Fibroblast of upper back skin (primary cell): ENCODE results near the gene MCRIP1.

Experiments used
- DNase-seq: peaks from one replicate; pipeline ENCODE4 v3.0.0-alpha.2; 2013

Gene MCRIP1

DNA sequence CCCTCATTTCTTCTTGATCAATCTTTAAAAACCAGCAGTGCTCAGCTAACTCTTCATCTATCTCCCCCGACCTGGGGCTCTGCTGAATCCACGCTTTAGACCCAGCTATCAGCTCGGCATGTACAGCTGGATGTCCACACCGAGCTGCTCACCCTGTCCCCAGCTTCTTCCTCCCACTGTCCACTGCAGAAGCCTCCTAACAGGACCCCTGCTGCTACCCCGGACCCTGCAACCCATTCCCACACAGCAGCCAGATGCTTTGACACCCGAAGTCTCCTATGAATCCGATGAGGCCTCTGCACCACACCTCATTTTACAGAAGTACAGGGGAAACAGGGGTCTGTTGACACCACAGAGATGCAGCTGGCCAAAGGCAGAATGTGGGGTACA lies 15.3 kb downstream of the MCRIP1 start:
- DNase-seq: no peak

GRCh38 chr17:81815646-81815986 lies 17.5 kb downstream of the MCRIP1 start:
- no peak for DNase-seq

DNA sequence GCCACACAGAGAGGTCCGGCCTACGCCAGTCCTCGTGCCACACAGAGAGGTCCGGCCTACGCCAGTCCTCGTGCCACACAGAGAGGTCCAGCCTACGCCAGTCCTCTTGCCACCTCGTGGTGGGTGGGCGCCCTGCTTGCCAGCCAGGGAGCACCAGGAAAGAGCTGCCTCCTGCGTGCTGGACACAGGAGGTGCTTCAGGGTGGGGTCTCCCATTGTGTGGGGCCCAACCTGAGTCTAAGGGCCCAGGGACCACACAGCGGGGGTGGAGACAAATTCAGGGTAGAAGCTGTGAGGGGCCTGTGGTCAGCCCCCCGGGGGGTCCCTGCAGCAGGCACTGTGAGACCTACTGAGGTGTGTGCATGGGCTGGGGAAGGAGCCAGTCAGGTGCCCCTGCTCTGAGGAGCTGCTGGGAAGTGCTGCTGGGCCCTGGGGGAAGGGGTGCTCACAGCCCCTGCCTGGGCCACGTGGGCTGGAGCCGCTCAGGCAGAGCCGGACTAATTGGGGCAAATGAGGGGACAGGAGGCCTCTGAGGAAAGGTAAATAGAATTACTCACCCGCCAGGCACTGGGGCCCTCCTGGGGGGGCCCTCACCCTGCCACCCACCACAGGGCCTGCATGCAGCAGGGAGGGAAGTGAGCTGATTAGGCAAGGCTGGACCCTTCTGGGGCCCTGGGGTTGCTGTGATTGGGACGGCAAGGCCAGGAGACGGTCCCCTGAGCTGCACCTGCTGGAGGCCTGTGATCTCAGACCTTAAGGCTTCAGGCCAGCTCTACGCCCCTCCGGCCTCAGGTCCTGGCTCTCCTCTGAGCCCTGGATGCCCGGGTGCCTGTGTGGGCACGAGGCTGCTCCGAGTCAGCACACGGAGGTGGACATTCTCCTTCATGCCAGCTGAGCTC lies 18.1 kb downstream of the MCRIP1 start:
- no peak for DNase-seq

GRCh38 chr17:81813861-81814683 lies 19.0 kb downstream of the MCRIP1 start:
- no peak for DNase-seq

GRCh38 chr17:81813371-81813684 lies 19.8 kb downstream of the MCRIP1 start:
- DNase-seq: no peak

DNA sequence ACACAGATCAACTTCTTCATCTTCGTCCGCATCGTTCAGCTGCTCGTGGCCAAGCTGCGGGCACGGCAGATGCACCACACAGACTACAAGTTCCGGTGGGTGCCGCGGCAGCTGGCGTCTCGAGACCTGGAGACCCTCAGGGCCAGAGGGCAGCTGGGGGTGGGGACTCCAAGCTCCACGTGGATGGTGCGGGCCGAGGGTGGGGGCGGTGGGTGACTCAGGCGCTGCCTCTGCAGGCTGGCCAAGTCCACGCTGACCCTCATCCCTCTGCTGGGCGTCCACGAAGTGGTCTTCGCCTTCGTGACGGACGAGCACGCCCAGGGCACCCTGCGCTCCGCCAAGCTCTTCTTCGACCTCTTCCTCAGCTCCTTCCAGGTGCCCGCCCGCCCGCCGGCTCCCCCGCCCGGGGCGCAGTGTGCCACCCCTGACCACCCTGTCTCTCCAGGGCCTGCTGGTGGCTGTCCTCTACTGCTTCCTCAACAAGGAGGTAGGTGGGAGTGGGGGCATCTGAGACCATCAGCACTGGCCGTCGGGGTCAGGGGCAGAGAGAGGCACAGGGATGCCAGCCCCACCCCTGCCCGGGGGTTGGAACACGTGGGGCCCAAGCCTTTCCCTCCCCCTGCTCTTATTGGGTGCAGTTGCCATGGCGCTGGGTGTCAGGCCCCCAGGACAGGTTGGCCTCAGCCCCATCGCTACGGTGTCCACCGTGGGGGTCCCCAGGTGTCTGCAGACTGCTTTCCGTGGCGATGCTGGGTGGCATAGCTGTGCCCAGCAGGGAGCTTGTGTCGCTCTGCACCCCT lies 20.3 kb downstream of the MCRIP1 start:
- DNase-seq: no peak

GRCh38 chr17:81811705-81812570 lies 21.2 kb downstream of the MCRIP1 start:
- no peak for DNase-seq

DNA sequence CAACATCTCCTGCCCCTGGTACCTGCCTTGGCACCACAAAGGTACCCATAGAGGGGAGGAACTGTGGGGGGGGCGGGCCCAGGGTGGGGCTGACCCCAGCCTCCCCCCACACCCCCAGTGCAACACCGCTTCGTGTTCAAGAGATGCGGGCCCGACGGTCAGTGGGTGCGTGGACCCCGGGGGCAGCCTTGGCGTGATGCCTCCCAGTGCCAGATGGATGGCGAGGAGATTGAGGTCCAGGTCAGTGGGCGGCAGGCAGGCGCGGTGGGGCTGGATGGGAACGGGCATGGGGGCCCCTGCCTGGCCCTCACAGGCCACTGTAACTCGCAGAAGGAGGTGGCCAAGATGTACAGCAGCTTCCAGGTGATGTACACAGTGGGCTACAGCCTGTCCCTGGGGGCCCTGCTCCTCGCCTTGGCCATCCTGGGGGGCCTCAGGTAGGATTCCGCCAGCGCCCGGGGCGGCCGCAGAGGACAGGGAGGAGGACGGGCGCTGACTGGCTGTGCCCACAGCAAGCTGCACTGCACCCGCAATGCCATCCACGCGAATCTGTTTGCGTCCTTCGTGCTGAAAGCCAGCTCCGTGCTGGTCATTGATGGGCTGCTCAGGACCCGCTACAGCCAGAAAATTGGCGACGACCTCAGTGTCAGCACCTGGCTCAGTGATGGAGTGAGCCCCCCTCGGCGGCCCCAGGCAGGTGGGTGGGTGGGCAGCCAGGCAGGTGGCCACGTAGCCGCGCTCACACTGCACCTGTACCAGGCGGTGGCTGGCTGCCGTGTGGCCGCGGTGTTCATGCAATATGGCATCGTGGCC lies 22.0 kb downstream of the MCRIP1 start:
- no peak for DNase-seq

DNA sequence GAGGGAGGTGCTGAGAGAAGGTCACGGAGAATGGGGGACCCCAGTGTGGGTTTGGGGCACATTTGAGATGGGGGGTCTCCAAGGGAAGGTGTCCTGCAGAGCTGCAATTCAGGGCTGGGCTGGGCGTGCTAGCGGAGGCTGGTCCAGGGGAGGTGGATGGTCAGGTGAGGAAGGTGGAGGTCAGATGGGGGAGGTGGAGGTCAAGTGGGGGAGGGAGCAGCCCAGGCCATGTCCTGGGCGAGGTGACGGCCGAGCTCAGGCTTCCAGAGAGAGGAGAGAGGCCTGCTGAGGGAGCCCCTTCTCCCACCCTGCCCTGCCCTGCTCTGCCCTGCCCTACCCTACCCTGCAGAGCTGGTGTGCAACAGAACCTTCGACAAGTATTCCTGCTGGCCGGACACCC lies 22.6 kb downstream of the MCRIP1 start:
- DNase-seq: no peak

GRCh38 chr17:81809556-81809998 lies 23.5 kb downstream of the MCRIP1 start:
- DNase-seq: no peak

- no peak for DNase-seq
Observed at GRCh38 chr17:81808778-81809555, 24.1 kb downstream of the MCRIP1 start.

- no peak for DNase-seq
Observed at GRCh38 chr17:81807839-81808238, 25.3 kb downstream of the MCRIP1 start.

GRCh38 chr17:81807210-81807719 lies 25.8 kb downstream of the MCRIP1 start:
- DNase-seq: no peak

GRCh38 chr17:81806461-81807209 lies 26.5 kb downstream of the MCRIP1 start:
- DNase-seq: no peak

DNA sequence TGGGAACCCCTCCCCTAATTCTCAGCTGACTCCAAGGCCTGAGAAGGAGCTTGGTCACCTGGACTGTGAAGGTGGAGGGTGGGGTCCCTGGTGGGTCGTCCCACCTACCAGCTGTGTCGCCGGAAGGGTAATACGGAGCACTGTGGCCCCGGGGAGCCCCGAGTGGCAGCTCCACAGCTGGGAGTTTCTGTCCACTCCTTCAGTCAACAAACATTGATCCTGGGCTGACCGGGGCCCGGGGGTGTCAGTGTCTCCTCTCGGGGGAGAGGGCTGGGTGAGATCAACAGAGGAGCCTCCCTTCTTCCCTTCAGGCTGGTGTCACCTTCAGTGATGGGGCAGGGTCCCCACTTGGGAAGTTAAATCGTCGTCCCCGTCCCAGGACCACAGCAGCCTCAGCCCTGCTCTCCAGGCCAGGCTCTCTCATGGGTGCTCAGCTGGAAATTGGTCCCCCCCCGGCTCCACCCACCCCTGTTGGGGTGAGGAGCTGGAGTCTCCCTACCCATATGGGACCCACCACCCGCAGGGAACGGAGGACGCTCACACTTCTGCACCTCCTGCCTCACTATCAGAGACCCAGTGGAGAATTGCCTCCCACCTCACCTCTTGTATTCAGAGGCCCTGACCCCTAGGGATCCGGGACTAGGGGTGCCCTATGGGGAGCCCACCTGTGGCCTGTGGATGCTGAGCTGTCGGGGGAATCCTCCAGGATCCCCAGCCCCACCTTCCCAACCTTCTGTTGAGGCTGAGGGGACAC lies 27.2 kb downstream of the MCRIP1 start:
- DNase-seq: no peak

DNA sequence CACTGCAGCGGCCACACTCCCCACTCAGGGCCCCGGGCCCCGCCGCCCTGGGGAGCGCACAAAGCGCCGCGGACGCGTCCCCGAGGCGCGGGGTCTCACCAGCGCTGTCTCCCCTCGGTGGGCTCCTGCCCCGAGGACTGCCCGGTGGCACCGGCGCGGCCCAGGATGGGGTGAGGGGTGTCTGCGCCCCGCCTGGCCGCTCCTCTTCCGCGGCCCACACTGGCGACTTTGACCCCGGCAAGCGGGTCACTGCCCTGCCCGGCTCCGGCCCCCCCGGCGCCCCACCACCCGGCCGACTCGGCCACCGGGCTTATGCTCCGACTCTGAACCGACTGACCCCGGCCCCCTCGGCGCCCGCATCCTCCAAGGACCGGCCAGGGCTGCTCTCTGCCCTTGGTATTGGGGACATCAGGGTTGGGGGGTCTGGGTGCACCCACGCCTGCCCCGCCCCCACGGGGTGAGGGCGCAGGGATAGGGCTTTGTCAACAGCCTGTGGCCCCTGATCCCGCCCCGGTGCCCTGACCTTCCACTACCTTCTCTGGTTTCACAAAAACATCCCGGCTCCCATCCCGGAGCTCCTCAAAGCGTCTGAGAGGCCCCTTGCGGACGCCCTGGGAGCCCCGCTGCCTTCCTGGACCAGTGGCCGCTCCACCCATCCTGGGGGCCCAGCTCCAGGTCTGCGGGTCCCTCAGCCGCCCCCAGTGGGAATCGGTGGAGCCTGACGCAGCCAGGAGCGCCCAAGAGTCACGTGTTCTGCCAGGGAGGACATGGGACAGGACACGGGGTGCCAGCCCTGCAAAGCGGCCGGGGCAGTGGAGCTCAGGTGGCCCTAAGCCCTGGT lies 28.3 kb downstream of the MCRIP1 start:
- no peak for DNase-seq

GRCh38 chr17:81803728-81804558 lies 29.1 kb downstream of the MCRIP1 start, which contains the start of gene GCGR:
Gene GCGR (plus strand): TSS chr17:81804150. CDS start chr17:81809019, 4,869 bp downstream.
- DNase-seq: no peak
